ENCODE results near the gene CHTOP. TPM values are rescaled to one million over a fixed set of nuclear protein-coding genes. Genes with fewer than 3 reads are reported as not detected.

CHTOP gene
- total and polyA plus RNA-seq, 2 of the 13 experiments (the other 11 are each of a cell fraction or from before 2014, with no cell fraction given): 38.0 to 51.9 TPM

DNA sequence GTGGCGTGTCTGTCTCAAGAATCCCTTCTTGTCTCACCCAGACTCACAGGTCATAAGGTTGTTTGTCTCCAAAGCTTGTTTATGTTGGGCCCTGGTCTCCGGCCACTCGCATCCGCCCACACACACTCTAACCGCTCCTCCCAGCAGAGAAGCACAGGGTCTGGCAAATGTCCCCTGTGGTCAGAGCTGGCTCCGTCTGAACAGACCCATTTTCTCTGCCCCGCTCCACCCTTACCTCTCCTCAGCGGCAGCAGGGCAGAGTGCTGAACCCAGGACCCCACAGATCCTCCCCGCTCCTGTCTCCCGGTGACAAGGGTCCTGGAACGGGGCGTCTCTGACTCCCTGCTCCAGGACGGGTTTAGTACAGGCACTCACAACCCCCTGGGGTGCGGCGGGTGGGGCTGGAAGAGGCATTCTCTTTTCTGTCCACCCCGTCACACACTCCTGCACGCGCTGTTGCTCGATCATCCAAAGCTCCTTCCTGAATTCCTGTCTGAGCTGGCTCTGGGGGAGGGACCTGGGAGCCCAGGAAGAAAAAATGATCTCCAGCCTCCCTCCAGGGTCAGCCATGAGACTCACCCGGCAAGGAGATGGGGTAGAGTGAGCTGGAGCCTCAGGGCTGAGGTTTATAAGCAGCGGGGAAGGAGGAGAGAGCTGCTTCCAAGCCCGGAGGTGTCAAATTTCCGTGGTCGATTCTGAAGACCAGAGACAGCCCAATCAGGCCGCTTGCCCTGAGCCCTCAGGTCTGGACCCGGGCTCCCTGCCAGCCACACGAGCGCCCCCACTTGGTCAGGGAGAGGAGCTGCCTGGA lies 6.8 kb upstream of the CHTOP start, which contains the start of gene S100A13 (continued):
- TF ChIP-seq ZFP41 (CRISPR knock-in tag; IDR thresholded peaks at IDR 0.05; ENCODE audit: borderline replicate concordance) (no peak), RELA (CRISPR knock-in tag; IDR thresholded peaks at IDR 0.05) (no peak), ZBTB20 (CRISPR knock-in tag; IDR thresholded peaks at IDR 0.05; ENCODE audit: borderline replicate concordance, low read depth) (no peak), NFYB (CRISPR knock-in tag; IDR thresholded peaks at IDR 0.05) (peak; percentile 51), ZNF652 (CRISPR knock-in tag; IDR thresholded peaks at IDR 0.05; ENCODE audit: borderline replicate concordance, low read depth) (no peak), ZNF562 (CRISPR knock-in tag; IDR thresholded peaks at IDR 0.05; ENCODE audit: borderline replicate concordance) (no peak), NBN (conservative IDR thresholded peaks at IDR 0.05) (no peak), POLR2AphosphoS5 (IDR thresholded peaks at IDR 0.05; ENCODE audit: low read depth, low read length) (peak; percentile 95), ATF7-NPFF (CRISPR knock-in tag; IDR thresholded peaks at IDR 0.05; ENCODE audit: low read depth) (peak; percentile 34; the same call in 1 of the 2 replicates), BORCS8-MEF2B (CRISPR knock-in tag; IDR thresholded peaks at IDR 0.05) (peak; percentile 26; the same call in 1 of the 2 replicates), ZNF335 (CRISPR knock-in tag; IDR thresholded peaks at IDR 0.05) (0 out of 2 replicates have a peak, but pooled peaks have one; percentile 35), ISX (CRISPR knock-in tag; conservative IDR thresholded peaks at IDR 0.05) (no peak)
- TF ChIP-seq, protein P1, sequence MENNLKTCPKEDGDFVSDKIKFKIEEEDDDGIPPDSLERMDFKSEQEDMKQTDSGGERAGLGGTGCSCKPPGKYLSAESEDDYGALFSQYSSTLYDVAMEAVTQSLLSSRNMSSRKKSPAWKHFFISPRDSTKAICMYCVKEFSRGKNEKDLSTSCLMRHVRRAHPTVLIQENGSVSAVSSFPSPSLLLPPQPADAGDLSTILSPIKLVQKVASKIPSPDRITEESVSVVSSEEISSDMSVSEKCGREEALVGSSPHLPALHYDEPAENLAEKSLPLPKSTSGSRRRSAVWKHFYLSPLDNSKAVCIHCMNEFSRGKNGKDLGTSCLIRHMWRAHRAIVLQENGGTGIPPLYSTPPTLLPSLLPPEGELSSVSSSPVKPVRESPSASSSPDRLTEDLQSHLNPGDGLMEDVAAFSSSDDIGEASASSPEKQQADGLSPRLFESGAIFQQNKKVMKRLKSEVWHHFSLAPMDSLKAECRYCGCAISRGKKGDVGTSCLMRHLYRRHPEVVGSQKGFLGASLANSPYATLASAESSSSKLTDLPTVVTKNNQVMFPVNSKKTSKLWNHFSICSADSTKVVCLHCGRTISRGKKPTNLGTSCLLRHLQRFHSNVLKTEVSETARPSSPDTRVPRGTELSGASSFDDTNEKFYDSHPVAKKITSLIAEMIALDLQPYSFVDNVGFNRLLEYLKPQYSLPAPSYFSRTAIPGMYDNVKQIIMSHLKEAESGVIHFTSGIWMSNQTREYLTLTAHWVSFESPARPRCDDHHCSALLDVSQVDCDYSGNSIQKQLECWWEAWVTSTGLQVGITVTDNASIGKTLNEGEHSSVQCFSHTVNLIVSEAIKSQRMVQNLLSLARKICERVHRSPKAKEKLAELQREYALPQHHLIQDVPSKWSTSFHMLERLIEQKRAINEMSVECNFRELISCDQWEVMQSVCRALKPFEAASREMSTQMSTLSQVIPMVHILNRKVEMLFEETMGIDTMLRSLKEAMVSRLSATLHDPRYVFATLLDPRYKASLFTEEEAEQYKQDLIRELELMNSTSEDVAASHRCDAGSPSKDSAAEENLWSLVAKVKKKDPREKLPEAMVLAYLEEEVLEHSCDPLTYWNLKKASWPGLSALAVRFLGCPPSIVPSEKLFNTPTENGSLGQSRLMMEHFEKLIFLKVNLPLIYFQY (CRISPR knock-in tag; IDR thresholded peaks at IDR 0.05; ENCODE audit: borderline replicate concordance): peak; percentile 38; the same call in 1 of the 2 replicates
- TF ChIP-seq, protein P2, sequence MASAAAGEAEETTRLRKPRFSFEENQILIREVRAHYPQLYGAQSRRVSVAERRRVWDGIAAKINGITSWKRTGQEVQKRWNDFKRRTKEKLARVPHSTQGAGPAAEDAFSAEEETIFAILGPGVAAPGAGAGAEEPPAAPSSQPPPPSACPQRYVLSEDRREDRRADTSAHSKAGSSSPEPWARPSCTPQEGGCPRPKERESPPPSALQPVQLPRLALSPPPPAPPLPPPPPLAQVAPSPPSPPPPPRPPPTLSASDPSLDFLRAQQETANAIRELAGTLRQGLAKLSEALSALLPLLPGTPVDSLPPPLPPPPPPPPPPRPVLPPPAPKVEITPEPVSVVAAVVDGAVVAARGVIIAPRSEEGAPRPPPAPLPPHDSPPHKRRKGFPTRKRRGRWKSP (CRISPR knock-in tag; IDR thresholded peaks at IDR 0.05): 0 out of 2 replicates have a peak, but pooled peaks have one; percentile 23
- TF ChIP-seq, protein P3, sequence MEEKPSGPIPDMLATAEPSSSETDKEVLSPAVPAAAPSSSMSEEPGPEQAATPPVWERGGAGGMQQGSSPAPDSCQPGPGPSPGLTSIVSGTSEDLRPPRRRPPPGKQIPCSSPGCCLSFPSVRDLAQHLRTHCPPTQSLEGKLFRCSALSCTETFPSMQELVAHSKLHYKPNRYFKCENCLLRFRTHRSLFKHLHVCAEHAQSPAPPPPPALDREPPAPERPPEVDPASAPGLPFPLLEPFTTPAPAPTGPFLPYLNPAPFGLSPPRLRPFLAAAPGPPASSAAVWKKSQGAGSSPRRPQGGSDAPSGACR (CRISPR knock-in tag; IDR thresholded peaks at IDR 0.05): peak; percentile 56; the same call in 1 of the 2 replicates
- TF ChIP-seq, protein P4, sequence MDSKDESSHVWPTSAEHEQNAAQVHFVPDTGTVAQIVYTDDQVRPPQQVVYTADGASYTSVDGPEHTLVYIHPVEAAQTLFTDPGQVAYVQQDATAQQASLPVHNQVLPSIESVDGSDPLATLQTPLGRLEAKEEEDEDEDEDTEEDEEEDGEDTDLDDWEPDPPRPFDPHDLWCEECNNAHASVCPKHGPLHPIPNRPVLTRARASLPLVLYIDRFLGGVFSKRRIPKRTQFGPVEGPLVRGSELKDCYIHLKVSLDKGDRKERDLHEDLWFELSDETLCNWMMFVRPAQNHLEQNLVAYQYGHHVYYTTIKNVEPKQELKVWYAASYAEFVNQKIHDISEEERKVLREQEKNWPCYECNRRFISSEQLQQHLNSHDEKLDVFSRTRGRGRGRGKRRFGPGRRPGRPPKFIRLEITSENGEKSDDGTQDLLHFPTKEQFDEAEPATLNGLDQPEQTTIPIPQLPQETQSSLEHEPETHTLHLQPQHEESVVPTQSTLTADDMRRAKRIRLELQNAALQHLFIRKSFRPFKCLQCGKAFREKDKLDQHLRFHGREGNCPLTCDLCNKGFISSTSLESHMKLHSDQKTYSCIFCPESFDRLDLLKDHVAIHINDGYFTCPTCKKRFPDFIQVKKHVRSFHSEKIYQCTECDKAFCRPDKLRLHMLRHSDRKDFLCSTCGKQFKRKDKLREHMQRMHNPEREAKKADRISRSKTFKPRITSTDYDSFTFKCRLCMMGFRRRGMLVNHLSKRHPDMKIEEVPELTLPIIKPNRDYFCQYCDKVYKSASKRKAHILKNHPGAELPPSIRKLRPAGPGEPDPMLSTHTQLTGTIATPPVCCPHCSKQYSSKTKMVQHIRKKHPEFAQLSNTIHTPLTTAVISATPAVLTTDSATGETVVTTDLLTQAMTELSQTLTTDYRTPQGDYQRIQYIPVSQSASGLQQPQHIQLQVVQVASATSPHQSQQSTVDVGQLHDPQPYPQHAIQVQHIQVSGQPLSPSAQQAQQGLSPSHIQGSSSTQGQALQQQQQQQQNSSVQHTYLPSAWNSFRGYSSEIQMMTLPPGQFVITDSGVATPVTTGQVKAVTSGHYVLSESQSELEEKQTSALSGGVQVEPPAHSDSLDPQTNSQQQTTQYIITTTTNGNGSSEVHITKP (CRISPR knock-in tag; IDR thresholded peaks at IDR 0.05; ENCODE audit: low read depth): 0 out of 2 replicates have a peak, but pooled peaks have one; percentile 2
- TF ChIP-seq, protein P5, sequence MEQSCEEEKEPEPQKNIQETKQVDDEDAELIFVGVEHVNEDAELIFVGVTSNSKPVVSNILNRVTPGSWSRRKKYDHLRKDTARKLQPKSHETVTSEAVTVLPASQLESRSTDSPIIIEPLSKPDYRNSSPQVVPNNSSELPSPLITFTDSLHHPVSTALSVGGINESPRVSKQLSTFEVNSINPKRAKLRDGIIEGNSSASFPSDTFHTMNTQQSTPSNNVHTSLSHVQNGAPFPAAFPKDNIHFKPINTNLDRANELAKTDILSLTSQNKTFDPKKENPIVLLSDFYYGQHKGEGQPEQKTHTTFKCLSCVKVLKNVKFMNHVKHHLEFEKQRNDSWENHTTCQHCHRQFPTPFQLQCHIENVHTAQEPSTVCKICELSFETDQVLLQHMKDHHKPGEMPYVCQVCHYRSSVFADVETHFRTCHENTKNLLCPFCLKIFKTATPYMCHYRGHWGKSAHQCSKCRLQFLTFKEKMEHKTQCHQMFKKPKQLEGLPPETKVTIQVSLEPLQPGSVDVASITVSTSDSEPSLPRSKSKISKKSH (CRISPR knock-in tag; IDR thresholded peaks at IDR 0.05; ENCODE audit: borderline replicate concordance): 0 out of 2 replicates have a peak, but pooled peaks have one; percentile 18

Measured in HepG2 (cell line).